GM18870 (cell line): ENCODE results near the gene CAPRIN2.

Experiments used
- ATAC-seq: cut with Tn5 transposase; IDR thresholded peaks from one replicate; pipeline ENCODE4 v1.9.1; 2021; ENCODE audit warnings: moderate library complexity; ENCODE audit not compliant: unreplicated experiment

CAPRIN2 gene

GRCh38 chr12:30769802-30770201 is 15.1 kb upstream of the CAPRIN2 start:
- no peak for ATAC-seq

GRCh38 chr12:30764251-30764650 is 9.5 kb upstream of the CAPRIN2 start:
- ATAC-seq: no peak

- ATAC-seq: no peak
Observed at GRCh38 chr12:30763053-30763452, 8.3 kb upstream of the CAPRIN2 start.

GRCh38 chr12:30761730-30762129 is 7.0 kb upstream of the CAPRIN2 start:
- no peak for ATAC-seq

DNA sequence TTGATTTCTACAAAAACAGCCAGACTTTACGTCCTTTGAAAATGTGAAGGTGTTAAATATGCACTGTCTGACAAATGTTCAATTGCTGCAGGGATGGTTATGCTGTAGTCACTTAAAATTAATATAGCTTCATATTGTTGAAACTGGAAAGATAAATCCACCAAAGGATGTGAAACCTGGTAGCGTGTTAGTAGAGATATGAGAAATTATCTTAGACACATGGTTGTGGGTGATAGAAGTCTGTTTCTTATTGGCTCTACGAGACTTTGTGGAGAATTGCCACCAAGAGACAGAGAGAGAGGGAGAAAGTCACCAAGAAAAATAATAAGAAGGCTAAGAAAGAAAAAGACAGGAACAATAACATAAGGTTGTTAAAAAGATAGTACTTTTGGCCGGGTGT is 2.6 kb upstream of the CAPRIN2 start:
- no peak for ATAC-seq

DNA sequence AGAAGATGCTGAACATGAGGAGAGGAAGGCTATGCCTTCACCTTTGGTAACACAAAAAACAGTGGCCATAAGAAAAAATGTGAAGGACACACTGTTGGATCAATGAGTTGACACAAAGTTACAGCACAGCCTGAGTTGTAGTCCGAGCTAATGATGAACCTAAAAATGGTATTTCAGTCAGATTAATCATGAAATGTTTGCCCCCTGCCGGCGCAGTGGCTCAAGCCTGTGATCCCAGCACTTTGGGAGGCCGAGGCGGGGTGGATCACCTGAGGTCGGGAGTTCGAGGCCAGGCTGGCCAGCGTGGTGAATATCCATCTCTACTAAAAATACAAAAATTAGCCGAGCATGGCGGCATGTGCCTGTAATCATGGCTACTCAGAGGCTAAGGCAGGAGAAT is 1.3 kb upstream of the CAPRIN2 start:
- ATAC-seq: no peak

- ATAC-seq: no peak
Observed at GRCh38 chr12:30755395-30755762, 628 bp upstream of the CAPRIN2 start.

DNA sequence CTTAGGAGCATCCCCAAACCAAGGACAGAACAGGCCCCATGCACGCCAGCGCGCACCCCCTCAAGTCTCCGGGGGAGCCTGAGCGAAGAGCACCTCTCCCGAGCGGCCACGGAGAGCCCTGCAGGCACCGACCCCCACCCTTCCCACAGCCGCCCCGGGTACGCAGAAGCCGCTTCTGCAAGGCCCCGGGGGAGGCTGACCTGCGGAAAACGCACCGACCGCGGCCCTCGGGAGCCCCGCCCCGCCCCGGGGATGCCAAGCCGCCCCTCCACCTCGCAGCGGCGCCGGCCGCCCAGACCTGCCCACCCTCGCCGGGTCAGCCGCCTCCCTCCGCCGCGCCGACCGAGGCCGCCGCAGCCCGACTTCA is 385 bp downstream of the CAPRIN2 start:
- peak; percentile 44 for ATAC-seq

GRCh38 chr12:30753751-30754382 is 884 bp downstream of the CAPRIN2 start:
- ATAC-seq: no peak

DNA sequence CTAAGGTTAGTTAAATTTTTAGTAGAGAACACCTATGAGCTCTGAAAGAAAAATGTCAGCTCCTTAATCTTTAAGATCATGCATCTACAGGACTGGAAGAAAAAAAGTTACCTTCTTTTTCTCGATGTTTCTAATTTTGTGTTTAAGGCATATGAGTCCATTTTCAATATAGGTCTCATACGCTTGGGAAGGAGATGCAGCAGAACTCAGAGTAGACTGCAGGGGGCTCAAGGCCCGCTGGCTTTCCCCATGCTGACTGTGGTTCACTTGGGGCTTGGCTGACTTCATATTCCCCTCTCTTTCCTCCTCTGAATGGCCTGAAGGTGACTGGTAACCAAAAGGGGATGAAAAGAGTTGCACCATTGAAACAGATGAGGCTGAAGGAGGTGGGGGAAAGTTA is 1.5 kb downstream of the CAPRIN2 start:
- ATAC-seq: no peak

- ATAC-seq: no peak
Observed at GRCh38 chr12:30752255-30752654, 2.5 kb downstream of the CAPRIN2 start.

DNA sequence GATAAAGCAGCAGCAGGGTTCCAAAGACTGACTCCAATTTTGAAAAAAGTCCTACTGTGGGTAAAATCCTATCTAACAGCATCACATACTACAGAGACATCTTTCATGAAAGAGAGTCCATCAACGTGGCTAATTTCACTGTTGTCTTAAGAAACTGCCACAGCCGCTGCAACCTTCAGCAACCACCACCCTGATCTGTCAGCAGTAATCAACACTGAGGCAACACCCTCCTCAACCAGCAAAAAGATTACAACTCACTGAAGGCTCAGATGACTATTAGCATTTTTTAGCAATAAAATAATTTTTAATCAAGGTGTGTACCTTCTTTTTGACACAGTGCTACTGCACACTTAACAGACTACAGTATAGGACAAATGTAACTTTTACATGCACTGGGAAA is 6.6 kb downstream of the CAPRIN2 start:
- ATAC-seq: no peak

GRCh38 chr12:30746190-30746589 is 8.6 kb downstream of the CAPRIN2 start:
- ATAC-seq: no peak

- ATAC-seq: no peak
Observed at GRCh38 chr12:30744321-30744720, 10.4 kb downstream of the CAPRIN2 start.

DNA sequence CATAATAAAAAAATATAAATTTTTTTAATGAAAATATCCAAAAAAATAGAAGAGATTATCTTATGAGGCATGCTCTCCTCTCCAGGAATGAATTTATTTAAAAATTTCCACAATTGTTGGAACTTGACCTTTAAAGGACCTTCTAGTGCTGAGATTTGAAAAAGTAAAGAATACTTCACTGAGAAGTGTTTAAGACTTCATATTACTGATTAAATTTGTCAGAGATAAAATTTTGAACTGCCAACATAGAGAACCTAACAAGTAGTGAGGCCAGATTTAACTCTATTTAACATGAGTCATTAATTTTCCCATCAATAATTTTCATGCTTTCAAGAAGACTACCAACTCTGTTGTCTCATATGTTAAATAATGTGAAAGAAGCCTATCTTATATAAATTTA is 14.5 kb downstream of the CAPRIN2 start:
- ATAC-seq: no peak

GRCh38 chr12:30739020-30739419 is 15.7 kb downstream of the CAPRIN2 start:
- no peak for ATAC-seq

GRCh38 chr12:30732954-30733637 is 21.7 kb downstream of the CAPRIN2 start:
- ATAC-seq: no peak

DNA sequence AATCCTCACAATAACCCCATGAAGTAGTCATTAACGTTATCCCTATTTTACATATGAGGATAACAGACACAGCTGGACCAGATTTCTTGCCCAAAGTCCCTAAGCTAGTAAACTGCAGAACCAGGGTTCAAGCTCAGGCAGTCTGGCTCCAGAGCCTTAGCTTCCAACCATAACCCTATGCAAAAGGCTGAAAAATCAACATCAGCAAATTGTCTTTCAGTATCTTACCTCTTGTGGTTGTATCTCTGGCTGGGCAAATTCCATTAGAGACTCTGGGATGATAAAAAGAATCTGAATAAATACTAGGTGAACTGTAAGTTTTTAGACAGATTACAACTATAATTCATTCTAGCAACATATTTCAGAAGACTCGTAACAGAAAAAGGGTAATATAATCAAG is 24.7 kb downstream of the CAPRIN2 start:
- ATAC-seq: no peak

DNA sequence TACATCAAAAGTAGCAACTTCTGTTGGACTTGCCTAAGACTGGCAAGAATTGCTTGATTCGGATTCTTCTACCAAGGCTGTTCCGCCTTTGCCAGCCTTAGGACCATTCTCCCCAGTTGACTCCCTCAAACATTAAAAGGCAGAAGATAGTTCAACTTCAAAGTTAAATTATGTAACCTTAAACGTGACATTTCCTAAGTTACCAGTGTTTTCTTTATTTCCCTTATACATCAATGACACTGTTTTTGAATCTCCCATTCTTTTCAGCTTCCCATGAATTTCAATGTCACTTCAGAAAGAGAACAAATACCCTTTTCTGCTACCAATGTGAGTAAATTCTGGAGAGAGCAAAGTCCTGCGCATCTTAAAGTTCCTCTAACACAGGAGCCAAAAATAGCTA is 25.2 kb downstream of the CAPRIN2 start:
- no peak for ATAC-seq

GRCh38 chr12:30726647-30727046 is 28.1 kb downstream of the CAPRIN2 start:
- no peak for ATAC-seq

- no peak for ATAC-seq
Observed at GRCh38 chr12:30725739-30726138, 29.0 kb downstream of the CAPRIN2 start.

- ATAC-seq: no peak
Observed at GRCh38 chr12:30719060-30719459, 35.7 kb downstream of the CAPRIN2 start.
